D721Med (cell line): ENCODE results near the gene SLCO3A1.

Experiments used
- DNase-seq: peaks from one replicate; pipeline ENCODE4 v3.0.0; 2011; ENCODE audit warnings: low spot score; ENCODE audit not compliant: insufficient read length
- FAIRE-seq: peaks from 2 replicates; lab custom pipeline; 2011; peaks lifted over from hg19 to GRCh38; lab: Jason Lieb, UNC
- TF ChIP-seq, protein P1 (sequence below): IDR thresholded peaks from 2 replicates; pipeline ENCODE4 v1.5.1; 2012; ENCODE audit warnings: mild to moderate bottlenecking, control low read depth; ENCODE audit not compliant: insufficient read depth; ENCODE audit errors: missing control alignments

The SLCO3A1 gene

GRCh38 chr15:92168066-92168683, 314.7 kb downstream of the SLCO3A1 start:
- FAIRE-seq = no peak
- no peak for DNase-seq
- TF ChIP-seq, protein P1, sequence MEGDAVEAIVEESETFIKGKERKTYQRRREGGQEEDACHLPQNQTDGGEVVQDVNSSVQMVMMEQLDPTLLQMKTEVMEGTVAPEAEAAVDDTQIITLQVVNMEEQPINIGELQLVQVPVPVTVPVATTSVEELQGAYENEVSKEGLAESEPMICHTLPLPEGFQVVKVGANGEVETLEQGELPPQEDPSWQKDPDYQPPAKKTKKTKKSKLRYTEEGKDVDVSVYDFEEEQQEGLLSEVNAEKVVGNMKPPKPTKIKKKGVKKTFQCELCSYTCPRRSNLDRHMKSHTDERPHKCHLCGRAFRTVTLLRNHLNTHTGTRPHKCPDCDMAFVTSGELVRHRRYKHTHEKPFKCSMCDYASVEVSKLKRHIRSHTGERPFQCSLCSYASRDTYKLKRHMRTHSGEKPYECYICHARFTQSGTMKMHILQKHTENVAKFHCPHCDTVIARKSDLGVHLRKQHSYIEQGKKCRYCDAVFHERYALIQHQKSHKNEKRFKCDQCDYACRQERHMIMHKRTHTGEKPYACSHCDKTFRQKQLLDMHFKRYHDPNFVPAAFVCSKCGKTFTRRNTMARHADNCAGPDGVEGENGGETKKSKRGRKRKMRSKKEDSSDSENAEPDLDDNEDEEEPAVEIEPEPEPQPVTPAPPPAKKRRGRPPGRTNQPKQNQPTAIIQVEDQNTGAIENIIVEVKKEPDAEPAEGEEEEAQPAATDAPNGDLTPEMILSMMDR = no peak

DNA sequence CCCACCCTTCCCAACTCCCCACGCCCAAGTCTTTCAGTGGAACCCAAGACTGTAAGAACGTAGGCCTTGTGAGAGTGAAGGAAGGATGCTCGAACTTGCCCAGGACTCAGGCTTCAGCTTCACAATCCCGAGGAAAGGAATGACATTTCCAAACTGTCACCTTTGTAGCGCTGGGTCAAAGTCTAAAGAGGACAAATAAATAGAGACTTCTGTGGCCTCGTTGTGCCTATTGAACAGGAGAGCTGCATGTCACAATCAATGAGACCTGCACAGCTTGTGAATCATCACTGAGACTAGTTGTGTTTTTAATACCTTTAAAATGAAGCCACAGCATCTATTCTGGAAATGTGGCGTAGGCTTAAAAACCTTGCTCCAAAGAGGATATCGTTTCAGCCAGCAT, 317.4 kb downstream of the SLCO3A1 start:
- no peak for DNase-seq
- TF ChIP-seq, protein P1 = no peak
- FAIRE-seq = no peak

GRCh38 chr15:92178911-92179310, 325.4 kb downstream of the SLCO3A1 start:
- FAIRE-seq (no peak), DNase-seq (no peak)
- TF ChIP-seq, protein P1 = no peak

DNA sequence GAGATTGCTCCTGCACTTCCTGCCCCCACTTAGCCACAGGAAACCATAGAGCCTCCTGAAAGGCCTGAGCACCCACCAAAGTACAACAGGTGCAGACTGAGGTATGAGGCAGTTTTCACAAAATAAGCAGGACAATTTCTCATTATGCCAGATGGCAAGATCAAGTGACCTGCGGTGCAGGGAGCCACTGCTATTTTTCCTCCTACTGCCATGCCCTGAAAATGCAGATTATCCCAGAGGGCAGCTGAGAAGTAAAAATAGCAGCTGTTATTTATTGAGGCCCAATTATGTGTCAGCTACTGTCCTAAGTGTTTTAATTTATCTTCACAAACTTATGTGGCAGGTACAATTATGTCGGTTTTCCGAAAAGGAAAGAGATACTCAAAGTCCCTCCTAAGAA, 330.6 kb downstream of the SLCO3A1 start:
- no peak for FAIRE-seq

GRCh38 chr15:92184679-92185230, 331.2 kb downstream of the SLCO3A1 start:
- DNase-seq (no peak), FAIRE-seq (no peak)
- TF ChIP-seq, protein P1 = no peak

More for the DNA sequence above, 330.6 kb downstream of the SLCO3A1 start:
- DNase-seq = no peak
- TF ChIP-seq, protein P1 = no peak

DNA sequence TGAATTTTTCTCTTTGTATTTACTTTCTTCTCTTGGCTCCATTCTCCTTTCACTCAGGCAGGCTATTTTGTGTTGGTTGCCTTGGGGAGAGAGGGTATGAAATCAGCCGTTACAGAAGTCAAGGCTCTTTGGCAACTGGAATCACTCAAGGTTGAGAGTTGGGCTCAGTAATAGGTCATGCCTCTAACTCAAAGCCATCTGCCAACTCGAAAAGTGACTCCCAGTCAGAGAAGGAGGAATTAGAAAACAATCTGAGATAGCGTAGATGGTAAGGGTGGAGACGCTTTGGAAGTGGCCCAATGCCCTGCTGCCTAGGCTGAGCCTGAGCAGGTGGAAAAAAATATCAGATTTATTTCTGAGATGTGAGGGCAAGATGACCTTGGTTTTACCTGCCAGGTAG, 334.5 kb downstream of the SLCO3A1 start:
- FAIRE-seq = no peak
- no peak for DNase-seq
- TF ChIP-seq, protein P1 = no peak

- no peak for DNase-seq
- FAIRE-seq = no peak
- TF ChIP-seq, protein P1 = no peak
Observed at GRCh38 chr15:92189166-92189565, 335.7 kb downstream of the SLCO3A1 start.
